SK-N-SH (cell line): ENCODE measurements around the gene MRPS23. TPM values are rescaled to one million over a fixed set of nuclear protein-coding genes. Genes with fewer than 3 reads are reported as not detected.

Experiments used
- CTCF ChIA-PET: fragments of 300-600, 350-600 bp; formaldehyde crosslinking; extraction: SDS; loops from one replicate; lab custom pipeline; 2021; lab: Yijun Ruan, JAX
- POLR2A ChIA-PET: fragments of 350-600 bp; sonication (Branson Sonifier 250); formaldehyde crosslinking; extraction: SDS; loops from one replicate; lab custom pipeline; 2020; ENCODE audit warnings: antibody characterized with exemption, inconsistent platforms; lab: Yijun Ruan, JAX
- DNase-seq: peaks from one replicate; pipeline ENCODE4 v3.0.0; 2012
- H2AFZ ChIP-seq: fragments of 200-600 bp; sonication (generic); 2 replicates; pipeline ENCODE4 v1.8.1; 2016; ENCODE audit warnings: antibody characterized with exemption, mild to moderate bottlenecking, low read depth
- H3F3A ChIP-seq: fragments of 200-600 bp; sonication (generic); replicated peaks from 2 replicates; pipeline ENCODE3; 2016; ENCODE audit warnings: antibody characterized with exemption, mild to moderate bottlenecking; ENCODE audit not compliant: insufficient read depth
- H3K27ac ChIP-seq, 2 experiments: fragments of 200-500 bp in 1 of 2; fragments of 200-600 bp in 1 of 2; sonication (Bioruptor generic) in 1 of 2; sonication (generic), shearing (Covaris generic) in 1 of 2; 2 replicates each; pipeline versions ENCODE4 v1.5.1 to v1.6.1; 2014 to 2016; ENCODE audit warnings: low read depth in 2 of 2, inconsistent platforms in 1 of 2, low read length in 1 of 2, mild to moderate bottlenecking in 1 of 2, mixed read lengths in 1 of 2
- H3K27me3 ChIP-seq: fragments of 200-600 bp; sonication (generic), shearing (Covaris generic); 2 replicates; pipeline ENCODE4 v1.6.1; 2016; ENCODE audit warnings: mixed run types; ENCODE audit not compliant: insufficient read depth
- H3K36me3 ChIP-seq, 2 experiments: fragments of 200-500 bp in 1 of 2; fragments of 200-600 bp in 1 of 2; sonication (Bioruptor generic) in 1 of 2; sonication (generic) in 1 of 2; replicated peaks in 1 of 2; 2 replicates each; pipeline versions ENCODE3 to v1.5.1; 2014 to 2016; ENCODE audit warnings: low read length in 1 of 2, mild to moderate bottlenecking in 1 of 2; ENCODE audit not compliant: insufficient read depth in 2 of 2, control insufficient read depth in 1 of 2
- H3K4me1 ChIP-seq, 2 experiments: fragments of 200-500 bp in 1 of 2; fragments of 200-600 bp in 1 of 2; sonication (Bioruptor generic) in 1 of 2; sonication (generic), shearing (Covaris generic) in 1 of 2; 2 replicates each; pipeline versions ENCODE4 v1.5.1 to v1.6.1; 2014 to 2016; ENCODE audit warnings: low read depth in 1 of 2, low read length in 1 of 2, mixed run types in 1 of 2; ENCODE audit not compliant: insufficient read depth in 2 of 2, control insufficient read depth in 1 of 2
- H3K4me2 ChIP-seq: fragments of 200-600 bp; sonication (generic), shearing (Covaris generic); 2 replicates; pipeline ENCODE4 v1.6.1; 2017; ENCODE audit warnings: mixed run types
- H3K4me3 ChIP-seq, 2 experiments: fragments of 200-500 bp in 1 of 2; fragments of 200-600 bp in 1 of 2; sonication (Bioruptor generic) in 1 of 2; sonication (generic), shearing (Covaris generic) in 1 of 2; 2 replicates each; pipeline versions ENCODE4 v1.5.1 to v1.8.1; 2014 to 2016; ENCODE audit warnings: low read depth in 2 of 2, inconsistent platforms in 1 of 2, low read length in 1 of 2, mild to moderate bottlenecking in 1 of 2, mixed read lengths in 1 of 2, moderate library complexity in 1 of 2
- H3K79me2 ChIP-seq: fragments of 200-600 bp; sonication (generic); 2 replicates; pipeline ENCODE4 v1.8.1; 2017; ENCODE audit warnings: mild to moderate bottlenecking; ENCODE audit not compliant: insufficient read depth
- H3K9ac ChIP-seq: fragments of 200-600 bp; sonication (generic); 2 replicates; pipeline ENCODE4 v1.6.1; 2017; ENCODE audit warnings: mixed run types
- H3K9me2 ChIP-seq: fragments of 200-600 bp; sonication (generic); 2 replicates; pipeline ENCODE4 v1.6.1; 2017; ENCODE audit warnings: mixed run types
- H3K9me3 ChIP-seq: fragments of 200-600 bp; sonication (generic); 2 replicates; pipeline ENCODE4 v1.6.1; 2017; ENCODE audit warnings: mixed run types, mild to moderate bottlenecking, moderate library complexity
- H4K20me1 ChIP-seq: fragments of 200-600 bp; sonication (generic); 2 replicates; pipeline ENCODE4 v1.6.1; 2017; ENCODE audit warnings: mild to moderate bottlenecking, mixed run types; ENCODE audit not compliant: insufficient read depth
- EP300 ChIP-seq, 2 experiments: IDR thresholded peaks; 2 replicates each; pipeline versions ENCODE4 v1.4.0 to v1.6.1; 2012; ENCODE audit warnings: borderline replicate concordance in 1 of 2, low read depth in 1 of 2, low read length in 1 of 2
- EZH2phosphoT487 ChIP-seq: fragments of 200-600 bp; sonication (generic); IDR thresholded peaks from 2 replicates; pipeline ENCODE4 v1.6.1; 2017; ENCODE audit warnings: low read depth, mixed run types, mild to moderate bottlenecking, antibody characterized with exemption, moderate library complexity, borderline replicate concordance
- FOXM1 ChIP-seq: IDR thresholded peaks from 2 replicates; pipeline ENCODE4 v1.4.0; 2012; ENCODE audit warnings: low read depth, mild to moderate bottlenecking
- GATA2 ChIP-seq: sonication (generic); formaldehyde crosslinking; IDR thresholded peaks from 2 replicates; pipeline ENCODE4 v1.5.0; 2020; ENCODE audit warnings: mild to moderate bottlenecking, missing genetic modification reagents
- JUND ChIP-seq: IDR thresholded peaks from 2 replicates; pipeline ENCODE4 v1.4.0; 2012
- MEF2A ChIP-seq: IDR thresholded peaks from 2 replicates; pipeline ENCODE4 v1.4.0; 2012; ENCODE audit warnings: low read depth, borderline replicate concordance
- MXI1 ChIP-seq: IDR thresholded peaks from 2 replicates; pipeline ENCODE4 v1.6.1; 2012; ENCODE audit warnings: mild to moderate bottlenecking, low read depth, low read length, improper control_type of control experiment
- POLR2AphosphoS5 ChIP-seq: IDR thresholded peaks from 2 replicates; pipeline ENCODE4 v1.6.1; 2012; ENCODE audit warnings: low read depth, low read length
- RAD21 ChIP-seq: IDR thresholded peaks from 2 replicates; pipeline ENCODE4 v1.6.1; 2012; ENCODE audit warnings: mild to moderate bottlenecking, low read length
- RFX5 ChIP-seq: IDR thresholded peaks from 2 replicates; pipeline ENCODE4 v1.6.1; 2012; ENCODE audit warnings: mild to moderate bottlenecking, improper control_type of control experiment, low read length
- RXRA ChIP-seq: IDR thresholded peaks from 2 replicates; pipeline ENCODE4 v1.4.0; 2012; ENCODE audit warnings: low read depth, mild to moderate bottlenecking, borderline replicate concordance
- TCF12 ChIP-seq: IDR thresholded peaks from 2 replicates; pipeline ENCODE4 v1.4.0; 2012
- YY1 ChIP-seq: IDR thresholded peaks from 2 replicates; pipeline ENCODE4 v1.4.0; 2012; ENCODE audit warnings: low read depth, mild to moderate bottlenecking
- WGBS: methylation state at CpG from one replicate; pipeline ENCODE4 v1.1.6; 2017; ENCODE audit warnings: low lambda C conversion rate; 5-methylcytosine and 5-hydroxymethylcytosine counted together
- polyA plus RNA-seq, 3 experiments: library from polyadenylated mRNA; depleted of rRNA; stranded (reverse); fragments of >200 nt; gene quantifications; 2 replicates each; pipeline ENCODE4 v1.2.3, GENCODE V29; 2012
- TF ChIP-seq, protein P1 (sequence below): IDR thresholded peaks from 2 replicates; pipeline ENCODE4 v1.4.0; 2012; ENCODE audit warnings: low read depth, borderline replicate concordance
- TF ChIP-seq, protein P2 (sequence below): fragments of 150-350 bp; IDR thresholded peaks from 2 replicates; pipeline ENCODE4 v1.6.1; 2016; ENCODE audit warnings: mild to moderate bottlenecking, low read depth, low read length

Gene MRPS23
- polyA plus RNA-seq, 1 of the 3 experiments (the other 2 are of a cell fraction), result 105 TPM

DNA sequence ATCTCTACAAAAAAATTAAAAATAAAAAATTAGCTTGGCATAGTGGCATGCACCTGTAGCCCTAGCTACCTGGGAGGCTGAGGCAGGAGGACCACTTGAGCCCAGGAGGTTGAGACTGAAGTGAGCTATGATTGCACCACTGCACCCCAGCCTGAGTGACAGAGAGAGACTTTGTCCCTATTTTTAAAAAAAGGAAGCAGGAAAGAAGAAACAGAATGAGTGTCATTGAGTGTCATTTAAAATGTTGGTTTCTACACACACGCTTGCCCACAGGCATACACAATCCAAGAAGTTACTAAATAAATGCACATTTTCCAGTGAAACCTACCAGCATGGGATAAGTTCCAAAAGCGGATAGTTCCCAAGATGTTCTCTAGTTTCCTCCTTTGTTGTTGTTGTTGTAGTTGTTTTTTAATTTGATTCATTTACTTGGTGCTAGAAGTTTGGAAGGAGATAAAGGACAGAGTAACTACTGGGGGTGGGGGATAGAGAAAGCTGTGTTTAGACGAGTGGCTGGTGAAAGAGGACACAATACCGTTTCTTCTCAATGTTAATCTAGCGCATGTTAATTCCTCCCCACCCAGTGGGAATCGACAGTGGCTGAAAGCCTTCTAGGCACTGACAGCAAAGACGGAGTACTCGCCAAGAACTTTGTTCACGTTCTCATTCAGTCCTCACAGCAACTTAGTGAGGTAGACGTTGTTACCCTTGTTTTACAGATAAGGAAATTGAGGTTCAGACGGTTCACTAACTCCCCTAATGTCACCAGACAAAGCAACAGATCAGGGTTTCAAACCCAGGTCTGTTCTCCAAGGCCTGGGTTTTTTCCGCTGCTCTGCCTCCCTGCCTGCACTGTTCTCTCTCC lies 17.3 kb downstream of the MRPS23 start:
- peaks cover 5 to 6% of the 10 kb centered on the region in 2 experiments for H3K36me3 ChIP-seq
- H3K9ac ChIP-seq, result no peak overlapping the region
- H3K4me2 ChIP-seq, result 0 out of 2 replicates have a peak overlapping the region, but pooled peaks have one; percentile 19
- DNase-seq, result no peak
- peak overlapping the region in 1 of 2 experiments; percentile 81; a peak in 2 of 4 replicates for H3K27ac ChIP-seq
- ChIA-PET CTCF (interaction anchor here (0.6 to 6.1 kb wide), 131 partner anchors 11 to 972 kb away, joined by 3 to 187 read pairs (median 5); partner anchors contain the start of genes AKAP1, CCDC182 and MRPS23), POLR2A (interaction anchor here (0.6 to 1.6 kb wide), 5 partner anchors 50 to 711 kb away, joined by 3 to 13 read pairs (median 3); no protein-coding TSS in a partner anchor)
- H4K20me1 ChIP-seq, result no peaks in the 10 kb centered on the region
- no peaks in the 10 kb centered on the region for H3K79me2 ChIP-seq
- TF ChIP-seq JUND (no peak), RFX5 (no peak), GATA2 (CRISPR knock-in tag) (no peak), TCF12 (no peak), YY1 (no peak), RXRA (no peak), EP300 (IDR thresholded peaks at IDR 0.05; ENCODE audit: borderline replicate concordance in 1 of 2, low read depth in 1 of 2, low read length in 1 of 2) (no peak), POLR2AphosphoS5 (no peak)
- TF ChIP-seq, protein P1, sequence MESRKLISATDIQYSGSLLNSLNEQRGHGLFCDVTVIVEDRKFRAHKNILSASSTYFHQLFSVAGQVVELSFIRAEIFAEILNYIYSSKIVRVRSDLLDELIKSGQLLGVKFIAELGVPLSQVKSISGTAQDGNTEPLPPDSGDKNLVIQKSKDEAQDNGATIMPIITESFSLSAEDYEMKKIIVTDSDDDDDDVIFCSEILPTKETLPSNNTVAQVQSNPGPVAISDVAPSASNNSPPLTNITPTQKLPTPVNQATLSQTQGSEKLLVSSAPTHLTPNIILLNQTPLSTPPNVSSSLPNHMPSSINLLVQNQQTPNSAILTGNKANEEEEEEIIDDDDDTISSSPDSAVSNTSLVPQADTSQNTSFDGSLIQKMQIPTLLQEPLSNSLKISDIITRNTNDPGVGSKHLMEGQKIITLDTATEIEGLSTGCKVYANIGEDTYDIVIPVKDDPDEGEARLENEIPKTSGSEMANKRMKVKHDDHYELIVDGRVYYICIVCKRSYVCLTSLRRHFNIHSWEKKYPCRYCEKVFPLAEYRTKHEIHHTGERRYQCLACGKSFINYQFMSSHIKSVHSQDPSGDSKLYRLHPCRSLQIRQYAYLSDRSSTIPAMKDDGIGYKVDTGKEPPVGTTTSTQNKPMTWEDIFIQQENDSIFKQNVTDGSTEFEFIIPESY, result no peak
- no peaks in the 10 kb centered on the region for H3K27me3 ChIP-seq
- no peaks in the 10 kb centered on the region for H3K9me2 ChIP-seq
- peaks cover 14% of the 10 kb centered on the region for H3F3A ChIP-seq
- peaks cover 0 to 10% of the 10 kb centered on the region in 2 experiments; a peak in 1 of 4 replicates for H3K4me1 ChIP-seq
- H3K9me3 ChIP-seq, result no peaks in the 10 kb centered on the region
- WGBS, result 66% methylated on average over 12 of the region's 12 CpGs
- H3K4me3 ChIP-seq, result peak overlapping the region in 1 of 2 experiments; percentile 21; a peak in 1 of 4 replicates
- peak overlapping the region; percentile 32; the same call in 1 of the 2 replicates for H2AFZ ChIP-seq

DNA sequence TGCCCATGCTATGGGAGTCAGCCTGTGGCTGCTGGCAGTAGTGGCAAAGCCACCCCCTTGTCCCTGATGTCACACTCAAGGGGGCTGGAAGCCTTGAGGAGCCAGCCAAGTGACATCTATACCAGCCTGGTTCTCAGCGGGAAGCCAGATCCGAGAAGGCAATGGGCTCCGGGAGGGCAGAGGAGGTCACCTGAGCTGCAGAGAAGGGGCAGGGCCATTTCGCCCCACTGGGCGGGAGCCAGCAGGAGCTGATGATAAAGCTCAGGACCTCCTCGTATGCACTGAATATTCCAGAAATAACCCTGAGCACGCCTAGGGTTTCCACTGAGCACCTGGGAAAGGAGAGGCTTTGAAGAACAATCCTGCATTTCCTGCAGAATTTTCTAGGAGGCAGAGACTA lies 19.0 kb downstream of the MRPS23 start:
- Histone ChIP-seq H3K27ac (no peak overlapping the region), H4K20me1 (no peaks in the 10 kb centered on the region), H2AFZ (no peak overlapping the region), H3K9me2 (no peaks in the 10 kb centered on the region), H3K36me3 (no peaks in the 10 kb centered on the region), H3K4me1 (peaks cover 0 to 10% of the 10 kb centered on the region in 2 experiments; a peak in 1 of 4 replicates), H3K4me3 (no peak overlapping the region), H3K9me3 (no peaks in the 10 kb centered on the region), H3K9ac (no peak overlapping the region), H3K27me3 (no peaks in the 10 kb centered on the region), H3K79me2 (no peaks in the 10 kb centered on the region), H3F3A (peaks cover 14% of the 10 kb centered on the region), H3K4me2 (no peak overlapping the region)
- no peak for TF ChIP-seq EP300 (IDR thresholded peaks at IDR 0.05; ENCODE audit: borderline replicate concordance in 1 of 2, low read depth in 1 of 2, low read length in 1 of 2)
- TF ChIP-seq MXI1, result no peak
- TF ChIP-seq RAD21, result no peak
- no peak for TF ChIP-seq EZH2phosphoT487
- TF ChIP-seq FOXM1, result no peak
- TF ChIP-seq, protein P2, sequence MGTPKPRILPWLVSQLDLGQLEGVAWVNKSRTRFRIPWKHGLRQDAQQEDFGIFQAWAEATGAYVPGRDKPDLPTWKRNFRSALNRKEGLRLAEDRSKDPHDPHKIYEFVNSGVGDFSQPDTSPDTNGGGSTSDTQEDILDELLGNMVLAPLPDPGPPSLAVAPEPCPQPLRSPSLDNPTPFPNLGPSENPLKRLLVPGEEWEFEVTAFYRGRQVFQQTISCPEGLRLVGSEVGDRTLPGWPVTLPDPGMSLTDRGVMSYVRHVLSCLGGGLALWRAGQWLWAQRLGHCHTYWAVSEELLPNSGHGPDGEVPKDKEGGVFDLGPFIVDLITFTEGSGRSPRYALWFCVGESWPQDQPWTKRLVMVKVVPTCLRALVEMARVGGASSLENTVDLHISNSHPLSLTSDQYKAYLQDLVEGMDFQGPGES, result no peak
- no peak for TF ChIP-seq MEF2A
- CTCF ChIA-PET, result interaction anchor here (1.0 to 6.1 kb wide), 8 partner anchors 14 to 709 kb away, joined by 3 to 187 read pairs (median 19); no protein-coding TSS in a partner anchor
- WGBS, result 90% methylated on average over 7 of the region's 7 CpGs
- no peak for DNase-seq
- POLR2A ChIA-PET, result interaction anchor here (0.9 kb wide), 1 partner anchor 48 kb away, joined by 3 read pairs; no protein-coding TSS in a partner anchor
